Naive thymus-derived CD4-positive, alpha-beta T cell (primary cell): Measurements from ENCODE around the gene OR8A1. TPM values are rescaled to one million over a fixed set of nuclear protein-coding genes. Genes with fewer than 3 reads are reported as not detected.

Source experiments
- ATAC-seq: fragments of 150-1000 bp; cut with Tn5 transposase; 2 replicates; pipeline ENCODE4 v1.10.0; 2021; ENCODE audit warnings: mild to moderate bottlenecking, moderate library complexity
- CTCF ChIA-PET: fragments of 350-600 bp; sonication (Branson Sonifier 250); formaldehyde crosslinking; loops from one replicate; lab custom pipeline; 2021; ENCODE audit warnings: antibody characterized with exemption; lab: Charles Lee
- POLR2A ChIA-PET: fragments of 350-600 bp; sonication (Branson Sonifier 250); formaldehyde crosslinking; loops from one replicate; lab custom pipeline; 2021; ENCODE audit warnings: antibody characterized with exemption, inconsistent platforms; lab: Charles Lee
- DNase-seq, 9 donors: peaks; one replicate each; pipeline versions ENCODE4 v3.0.0 to v3.0.0-alpha.2; 2020 to 2022; ENCODE audit warnings: mixed read lengths in 1 of 9
- H3K27ac ChIP-seq: one replicate; pipeline ENCODE4 v1.7.0; 2013; ENCODE audit warnings: mild to moderate bottlenecking, low read depth, low read length, moderate library complexity
- H3K27me3 ChIP-seq, 2 donors: one replicate each; pipeline ENCODE4 v1.7.0; 2013; ENCODE audit warnings: low read length in 2 of 2, mild to moderate bottlenecking in 2 of 2, moderate library complexity in 2 of 2; ENCODE audit not compliant: control insufficient read depth in 2 of 2, insufficient read depth in 2 of 2
- H3K36me3 ChIP-seq, 3 experiments: 1 replicate in 2 of 3; 2 replicates in 1 of 3; pipeline ENCODE4 v1.7.0; 2013; ENCODE audit warnings: low read length in 3 of 3, mild to moderate bottlenecking in 3 of 3, moderate library complexity in 1 of 3; ENCODE audit not compliant: insufficient read depth in 3 of 3, control insufficient read depth in 2 of 3
- H3K4me1 ChIP-seq, 2 donors: one replicate each; pipeline ENCODE4 v1.7.0; 2013; ENCODE audit warnings: low read length in 2 of 2, mild to moderate bottlenecking in 2 of 2, moderate library complexity in 1 of 2; ENCODE audit not compliant: control insufficient read depth in 2 of 2, insufficient read depth in 2 of 2
- H3K4me3 ChIP-seq: 2 replicates; pipeline ENCODE4 v1.7.0; 2013; ENCODE audit warnings: mild to moderate bottlenecking, low read length
- H3K9me3 ChIP-seq, 3 experiments: 1 replicate in 2 of 3; 2 replicates in 1 of 3; pipeline ENCODE4 v1.7.0; 2013; ENCODE audit warnings: low read length in 3 of 3; ENCODE audit not compliant: control insufficient read depth in 2 of 3
- H3K27ac Mint-ChIP-seq, 9 donors: one replicate each; pipeline ENCODE4 v1.8.0; 2020 to 2022; ENCODE audit warnings: mixed read lengths in 9 of 9, mild to moderate bottlenecking in 8 of 9, moderate library complexity in 5 of 9, inconsistent platforms in 2 of 9
- H3K27me3 Mint-ChIP-seq, 5 donors: one replicate each; pipeline ENCODE4 v1.8.0; 2021 to 2022; ENCODE audit warnings: mixed read lengths in 5 of 5, mild to moderate bottlenecking in 1 of 5
- H3K36me3 Mint-ChIP-seq, 5 donors: one replicate each; pipeline ENCODE4 v1.8.0; 2020 to 2022; ENCODE audit warnings: mixed read lengths in 5 of 5, mild to moderate bottlenecking in 3 of 5, inconsistent platforms in 1 of 5
- H3K4me1 Mint-ChIP-seq, 7 donors: one replicate each; pipeline ENCODE4 v1.8.0; 2020 to 2022; ENCODE audit warnings: mixed read lengths in 7 of 7, mild to moderate bottlenecking in 3 of 7, inconsistent platforms in 1 of 7
- H3K4me3 Mint-ChIP-seq, 10 donors: one replicate each; pipeline ENCODE4 v1.8.0; 2020 to 2022; ENCODE audit warnings: mild to moderate bottlenecking in 10 of 10, mixed read lengths in 10 of 10, moderate library complexity in 6 of 10, inconsistent platforms in 2 of 10
- H3K9me3 Mint-ChIP-seq, 11 donors: one replicate each; pipeline ENCODE4 v1.8.0; 2020 to 2022; ENCODE audit warnings: mixed read lengths in 11 of 11, mild to moderate bottlenecking in 4 of 11, inconsistent platforms in 1 of 11, moderate library complexity in 1 of 11
- intact Hi-C, 2 donors: fragments of 100-400 bp; cut with micrococcal nuclease; formaldehyde crosslinking; loops; one replicate each; pipeline ENCODE4 v1.15.1; 2023
- polyA plus RNA-seq, 2 donors: library from polyadenylated mRNA; unstranded; fragments of 300-500 nt; fragmentation: Illumina TruSeq; gene quantifications; one replicate each; pipeline ENCODE4 v1.2.3, GENCODE V29; 2021
- total RNA-seq, 6 experiments: library from RNA in 5 of 6; stranded (reverse) in 5 of 6; gene quantifications; 1 replicate in 5 of 6; 2 replicates in 1 of 6; pipeline ENCODE4 v1.2.3 and lab custom pipeline; 2021 to 2026

Gene OR8A1
- total RNA-seq, result not detected
- polyA plus RNA-seq, result not detected
- not detected for total RNA-seq (lab: John Stamatoyannopoulos, UW)

GRCh38 chr11:124569697-124570096 lies at the start of gene OR8A1:
Gene OR8A1, plus strand, starts transcription at chr11:124569997. Its CDS starts 123 bp downstream, at chr11:124570120.
- no peaks in the 10 kb centered on the region for H3K9me3 ChIP-seq
- peaks cover 0 to 2% (median 0%) of the 10 kb centered on the region in 11 donors for H3K9me3 Mint-ChIP-seq
- no peak within 1 kb of the TSS for H3K27ac ChIP-seq
- no peak for ATAC-seq
- no peaks in the 10 kb centered on the region for H3K36me3 ChIP-seq
- H3K4me3 ChIP-seq, result no peak within 1 kb of the TSS
- no peak for DNase-seq
- H3K4me1 Mint-ChIP-seq, result peaks cover 0 to 2% (median 0%) of the 10 kb centered on the region in 7 donors
- no peak within 1 kb of the TSS for H3K4me3 Mint-ChIP-seq
- ChIA-PET POLR2A (no interaction called here), CTCF (no interaction called here)
- H3K36me3 Mint-ChIP-seq, result no peaks in the 10 kb centered on the region
- intact Hi-C loops, result no loop called here
- peaks cover 9 to 31% (median 26%) of the 10 kb centered on the region in 5 donors for H3K27me3 Mint-ChIP-seq
- H3K27me3 ChIP-seq, result no peaks in the 10 kb centered on the region
- H3K4me1 ChIP-seq, result no peaks in the 10 kb centered on the region
- no peak within 1 kb of the TSS for H3K27ac Mint-ChIP-seq

GRCh38 chr11:124520550-124520854 lies 49.3 kb upstream of the OR8A1 start:
- DNase-seq, result no peak
- Histone ChIP-seq H3K4me3 (no peak overlapping the region), H3K4me1 (no peaks in the 10 kb centered on the region), H3K27ac (no peak overlapping the region), H3K9me3 (no peaks in the 10 kb centered on the region), H3K27me3 (no peaks in the 10 kb centered on the region), H3K36me3 (no peaks in the 10 kb centered on the region)
- Mint-ChIP-seq H3K27me3 (peaks cover 0 to 20% (median 8%) of the 10 kb centered on the region in 5 donors), H3K27ac (no peak overlapping the region), H3K4me3 (no peak overlapping the region), H3K36me3 (no peaks in the 10 kb centered on the region), H3K9me3 (peaks cover 0 to 5% (median 0%) of the 10 kb centered on the region in 11 donors), H3K4me1 (no peaks in the 10 kb centered on the region)
- POLR2A ChIA-PET, result no interaction called here
- ATAC-seq, result no peak
- CTCF ChIA-PET, result no interaction called here
- intact Hi-C loops, result no loop called here

DNA sequence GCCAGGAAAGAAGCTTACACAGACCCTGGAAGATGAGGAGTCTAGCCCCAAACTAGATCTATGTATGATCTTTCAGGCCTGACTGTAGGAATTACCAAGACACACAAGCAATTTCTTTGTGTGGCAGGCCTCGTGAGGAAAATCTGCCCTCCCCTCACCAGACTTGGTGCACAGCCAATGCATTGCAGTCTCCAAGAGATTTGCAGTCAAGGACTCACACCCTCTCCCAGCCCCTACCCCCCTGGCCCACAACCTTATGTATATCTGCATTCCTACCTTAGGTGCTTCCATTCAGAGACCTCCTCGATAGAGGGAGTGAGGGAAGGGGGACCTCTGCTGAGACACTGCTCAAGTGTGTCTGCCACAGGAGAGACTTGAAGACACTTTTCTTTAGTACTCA lies 36.2 kb upstream of the OR8A1 start:
- Mint-ChIP-seq H3K27ac (no peak overlapping the region), H3K27me3 (peaks cover 4 to 65% (median 40%) of the 10 kb centered on the region in 5 donors), H3K36me3 (peaks cover 0 to 3% (median 0%) of the 10 kb centered on the region in 5 donors), H3K9me3 (peaks cover 0 to 15% (median 6%) of the 10 kb centered on the region in 11 donors), H3K4me1 (peaks cover 0 to 2% (median 0%) of the 10 kb centered on the region in 7 donors), H3K4me3 (no peak overlapping the region)
- Histone ChIP-seq H3K27me3 (no peaks in the 10 kb centered on the region), H3K36me3 (no peaks in the 10 kb centered on the region), H3K9me3 (no peaks in the 10 kb centered on the region), H3K27ac (no peak overlapping the region), H3K4me1 (no peaks in the 10 kb centered on the region), H3K4me3 (no peak overlapping the region)
- ChIA-PET CTCF (no interaction called here), POLR2A (no interaction called here)
- DNase-seq (no peak), ATAC-seq (no peak)
- intact Hi-C loops, result no loop called here

DNA sequence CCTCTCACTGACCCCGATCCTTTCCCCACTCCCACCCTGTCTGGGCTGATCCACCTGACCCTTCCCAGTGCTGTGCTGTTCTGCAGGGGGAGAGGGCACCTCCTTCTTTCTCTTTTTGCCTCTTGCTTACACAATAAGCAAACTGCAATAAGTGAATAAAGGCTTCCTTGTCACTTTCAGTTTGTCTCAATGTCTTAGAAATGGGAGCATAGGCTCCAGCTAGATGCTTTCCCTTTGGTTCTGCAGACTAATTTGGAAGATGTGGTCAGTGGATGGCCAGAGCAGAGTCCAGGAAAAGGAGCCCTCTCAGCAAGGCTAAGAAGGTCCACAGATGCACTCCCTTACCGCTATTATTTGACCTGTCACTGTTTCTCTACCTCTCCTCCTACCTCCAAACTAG lies 35.7 kb upstream of the OR8A1 start:
- Histone ChIP-seq H3K9me3 (no peaks in the 10 kb centered on the region), H3K36me3 (no peaks in the 10 kb centered on the region), H3K4me3 (no peak overlapping the region), H3K27me3 (no peaks in the 10 kb centered on the region), H3K27ac (no peak overlapping the region), H3K4me1 (no peaks in the 10 kb centered on the region)
- ChIA-PET POLR2A (no interaction called here), CTCF (no interaction called here)
- Mint-ChIP-seq H3K27ac (no peak overlapping the region), H3K27me3 (peaks cover 4 to 65% (median 40%) of the 10 kb centered on the region in 5 donors), H3K4me3 (no peak overlapping the region), H3K36me3 (peaks cover 0 to 3% (median 0%) of the 10 kb centered on the region in 5 donors), H3K9me3 (peaks cover 0 to 11% (median 3%) of the 10 kb centered on the region in 11 donors), H3K4me1 (peaks cover 0 to 2% (median 0%) of the 10 kb centered on the region in 7 donors)
- ATAC-seq (no peak), DNase-seq (no peak)
- intact Hi-C loops, result no loop called here

- Histone ChIP-seq H3K36me3 (no peaks in the 10 kb centered on the region), H3K9me3 (no peaks in the 10 kb centered on the region), H3K4me3 (no peak overlapping the region), H3K27me3 (no peaks in the 10 kb centered on the region), H3K4me1 (no peaks in the 10 kb centered on the region), H3K27ac (no peak overlapping the region)
- CTCF ChIA-PET, result no interaction called here
- Mint-ChIP-seq H3K27me3 (peaks cover 4 to 53% (median 36%) of the 10 kb centered on the region in 5 donors), H3K36me3 (peaks cover 0 to 3% (median 0%) of the 10 kb centered on the region in 5 donors), H3K9me3 (peaks cover 0 to 6% (median 0%) of the 10 kb centered on the region in 11 donors), H3K27ac (no peak overlapping the region), H3K4me3 (no peak overlapping the region), H3K4me1 (peaks cover 0 to 2% (median 0%) of the 10 kb centered on the region in 7 donors)
- intact Hi-C loops, result no loop called here
- ATAC-seq (no peak), DNase-seq (no peak)
- POLR2A ChIA-PET, result no interaction called here
Measured at GRCh38 chr11:124535552-124536232, 34.1 kb upstream of the OR8A1 start.

DNA sequence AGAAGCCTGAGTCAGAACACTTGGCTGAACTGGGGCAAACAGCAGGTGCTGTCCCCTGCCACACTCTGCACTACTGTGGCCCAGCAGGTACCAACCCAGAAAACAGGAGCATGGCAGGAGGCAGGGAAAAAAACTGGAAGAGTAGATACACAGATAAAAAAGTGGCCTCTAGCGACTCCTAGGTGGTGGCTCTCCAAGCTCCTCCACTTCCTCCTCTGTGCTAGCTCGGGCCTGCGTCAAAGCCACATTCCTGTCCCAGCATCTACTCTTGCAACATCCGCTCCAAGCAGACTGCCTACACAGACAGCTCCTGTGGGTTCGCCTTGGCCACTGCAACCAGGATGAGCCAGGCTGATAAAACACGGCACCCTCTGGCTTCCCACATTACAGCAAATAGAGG lies 33.3 kb upstream of the OR8A1 start:
- Mint-ChIP-seq H3K4me3 (no peak overlapping the region), H3K27ac (no peak overlapping the region), H3K9me3 (peaks cover 0 to 6% (median 0%) of the 10 kb centered on the region in 11 donors), H3K4me1 (peaks cover 0 to 2% (median 0%) of the 10 kb centered on the region in 7 donors), H3K27me3 (peaks cover 4 to 52% (median 38%) of the 10 kb centered on the region in 5 donors), H3K36me3 (peaks cover 0 to 3% (median 0%) of the 10 kb centered on the region in 5 donors)
- Histone ChIP-seq H3K9me3 (no peaks in the 10 kb centered on the region), H3K4me3 (no peak overlapping the region), H3K4me1 (no peaks in the 10 kb centered on the region), H3K27me3 (no peaks in the 10 kb centered on the region), H3K36me3 (no peaks in the 10 kb centered on the region), H3K27ac (no peak overlapping the region)
- DNase-seq (no peak), ATAC-seq (peak; percentile 48)
- ChIA-PET POLR2A (no interaction called here), CTCF (no interaction called here)
- intact Hi-C loops, result no loop called here

DNA sequence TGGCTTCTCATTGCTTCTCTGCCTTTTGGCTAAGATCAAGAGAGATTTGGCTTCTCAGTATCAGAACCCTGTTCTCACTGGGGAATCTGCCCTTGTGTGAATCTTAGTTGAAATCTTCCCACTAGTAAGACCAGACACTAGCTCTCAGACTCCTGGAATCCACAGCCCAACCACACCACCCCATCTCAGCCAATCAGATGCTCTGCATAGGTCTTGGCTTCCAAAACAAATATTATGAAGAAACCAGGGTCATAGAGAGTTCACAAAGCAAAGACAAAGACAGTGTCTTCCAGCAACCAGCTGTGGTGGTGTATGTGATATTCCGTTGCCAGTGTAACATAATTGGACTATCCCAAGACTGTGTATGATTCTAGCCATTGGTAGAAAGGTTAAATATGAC lies 31.8 kb upstream of the OR8A1 start:
- Mint-ChIP-seq H3K4me3 (no peak overlapping the region), H3K27ac (no peak overlapping the region), H3K9me3 (peaks cover 0 to 6% (median 0%) of the 10 kb centered on the region in 11 donors), H3K36me3 (no peaks in the 10 kb centered on the region), H3K4me1 (peaks cover 0 to 2% (median 0%) of the 10 kb centered on the region in 7 donors), H3K27me3 (peaks cover 4 to 48% (median 39%) of the 10 kb centered on the region in 5 donors)
- no peak overlapping the region for H3K27ac ChIP-seq
- DNase-seq, result no peak
- H3K9me3 ChIP-seq, result no peaks in the 10 kb centered on the region
- CTCF ChIA-PET, result no interaction called here
- POLR2A ChIA-PET, result no interaction called here
- H3K4me1 ChIP-seq, result no peaks in the 10 kb centered on the region
- no peaks in the 10 kb centered on the region for H3K36me3 ChIP-seq
- no peaks in the 10 kb centered on the region for H3K27me3 ChIP-seq
- no peak for ATAC-seq
- H3K4me3 ChIP-seq, result no peak overlapping the region
- intact Hi-C loops, result no loop called here
